Right cardiac atrium (tissue), 5 donors: ENCODE measurements around the gene NT5C. TPM values are rescaled to one million over a fixed set of nuclear protein-coding genes. Genes with fewer than 3 reads are reported as not detected.
A peak's percentile ranks its signal among the peaks of the same experiment; 100 is the strongest.
"Not testable (repeated sequence)": the region's sequence is repeated elsewhere in the genome, so short reads cannot be mapped to it uniquely, and the experiment has no call there.

Experiments
- ATAC-seq, 2 donors: fragments of 200-7000 bp; cut with Tn5 transposase; one replicate each; pipeline versions ENCODE4 v1.8.0 to v1.9.1; 2020; ENCODE audit warnings: moderate library complexity in 2 of 2, mild to moderate bottlenecking in 1 of 2
- DNase-seq, 3 donors: peaks; one replicate each; pipeline ENCODE4 v3.0.0-alpha.2; 2020
- H3K27ac ChIP-seq: one replicate; pipeline ENCODE4 v1.5.1; 2013; ENCODE audit warnings: mild to moderate bottlenecking, low read length, control low read depth, moderate library complexity
- H3K27me3 ChIP-seq: one replicate; pipeline ENCODE4 v1.6.1; 2013; ENCODE audit not compliant: control insufficient read depth, insufficient read depth
- H3K4me1 ChIP-seq: one replicate; pipeline ENCODE4 v1.6.1; 2013; ENCODE audit warnings: low read length; ENCODE audit not compliant: control insufficient read depth, insufficient read depth
- H3K4me3 ChIP-seq: one replicate; pipeline ENCODE4 v1.5.1; 2013; ENCODE audit warnings: low read length, control low read depth
- H3K9me3 ChIP-seq: one replicate; pipeline ENCODE4 v1.6.1; 2013; ENCODE audit warnings: low read length; ENCODE audit not compliant: control insufficient read depth
- WGBS: extraction: QIAGEN DNeasy Blood & Tissue Kit; methylation state at CpG from one replicate; pipeline ENCODE4 v1.1.7; 2013; 5-methylcytosine and 5-hydroxymethylcytosine counted together
- intact Hi-C, 4 donors: fragments of 100-400 bp; cut with DNase I; formaldehyde crosslinking; loops; one replicate each; pipeline versions ENCODE4 v1.11.0 to v1.14.0; 2022 to 2023
- polyA plus RNA-seq: library from polyadenylated mRNA; stranded (reverse); fragments of 200-250 nt; gene quantifications from one replicate; pipeline ENCODE4 v1.2.3, GENCODE V29; 2013
- total RNA-seq, 4 donors: library from RNA; stranded (reverse); fragmentation: NEBNext Ultra II Directional; extraction: Animal tissue kit (Norgen Biotek cat#: 25700); gene quantifications; one replicate each; pipeline ENCODE4 v1.2.1, GENCODE V29; 2021
- donor health status: healthy with polysubstance abuse.
- donor health status: DM: no; HTN: yes; CAD: no.
- donor health status: DM: no; HTN: no; CAD: no.
- donor health status: DM: no; HTN: yes; CAD: no; lungs with severe emphysema.
- donor health status: DM: yes; HTN: yes; CAD: no.

The NT5C gene
- total and polyA plus RNA-seq, 5 donors = 29.1 to 37.5 (median 35.0) TPM

- H3K9me3 ChIP-seq = no peaks in the 10 kb centered on the region
- intact Hi-C loops = no loop called here
- no peak overlapping the region for H3K4me3 ChIP-seq
- no peaks in the 10 kb centered on the region for H3K4me1 ChIP-seq
- WGBS = 90% methylated on average over 4 of the region's 4 CpGs
- no peak for ATAC-seq
- no peaks in the 10 kb centered on the region for H3K27me3 ChIP-seq
- no peak for DNase-seq
- no peak overlapping the region for H3K27ac ChIP-seq
Observed at GRCh38 chr17:75159196-75160031, 27.9 kb upstream of the NT5C start.

GRCh38 chr17:75158480-75158879 is 26.9 kb upstream of the NT5C start:
- not testable (repeated sequence) for DNase-seq, H3K27ac ChIP-seq, ATAC-seq

DNA sequence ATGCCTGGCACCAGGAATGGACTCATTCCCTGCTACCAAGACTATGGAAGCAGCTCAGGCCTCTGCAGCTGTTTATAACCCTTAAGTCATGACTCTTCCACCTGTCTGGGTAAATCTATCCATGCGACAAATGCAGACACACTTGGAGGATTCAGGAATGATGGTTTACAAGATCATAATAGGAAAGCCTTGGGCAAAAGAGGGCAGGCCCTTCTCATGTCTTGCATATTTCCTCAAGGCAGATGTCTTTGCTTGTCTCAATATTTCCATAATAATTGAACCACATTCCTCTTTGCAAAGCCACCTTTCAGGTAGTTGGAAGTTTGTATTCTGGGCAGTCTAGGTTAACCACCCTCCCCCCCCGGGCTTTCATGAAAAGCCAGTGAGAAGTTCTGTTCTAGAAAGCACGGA is 23.7 kb upstream of the NT5C start:
- intact Hi-C loops = no loop called here
- DNase-seq (no peak), ATAC-seq (no peak)
- Histone ChIP-seq H3K4me1 (peaks cover 3% of the 10 kb centered on the region), H3K4me3 (no peak overlapping the region), H3K27ac (no peak overlapping the region), H3K9me3 (no peaks in the 10 kb centered on the region), H3K27me3 (no peaks in the 10 kb centered on the region)
- 92% methylated on average over 3 of the region's 3 CpGs for WGBS

More at GRCh38 chr17:75158480-75158879, 26.9 kb upstream of the NT5C start:
- 90% methylated on average over 8 of the region's 8 CpGs for WGBS
- H3K4me3 ChIP-seq, H3K4me1 ChIP-seq, H3K9me3 ChIP-seq, intact Hi-C loops, H3K27me3 ChIP-seq: not testable (repeated sequence)

GRCh38 chr17:75154195-75155106 is 22.9 kb upstream of the NT5C start, which contains the start of gene JPT1:
TSS of gene JPT1 (minus strand) at chr17:75154512. CDS start at chr17:75154397, 115 bp downstream.
- intact Hi-C loops = no loop called here
- WGBS = 2% methylated on average over 67 of the region's 67 CpGs
- peaks cover 3% of the 10 kb centered on the region for H3K4me1 ChIP-seq
- ATAC-seq (peak; percentile 100), DNase-seq (peak; percentile 98 to 99 (median 99))
- no peaks in the 10 kb centered on the region for H3K27me3 ChIP-seq
- peak within 1 kb of the TSS; percentile 82 for H3K4me3 ChIP-seq
- H3K9me3 ChIP-seq = no peaks in the 10 kb centered on the region
- H3K27ac ChIP-seq = peak within 1 kb of the TSS; percentile 80

DNA sequence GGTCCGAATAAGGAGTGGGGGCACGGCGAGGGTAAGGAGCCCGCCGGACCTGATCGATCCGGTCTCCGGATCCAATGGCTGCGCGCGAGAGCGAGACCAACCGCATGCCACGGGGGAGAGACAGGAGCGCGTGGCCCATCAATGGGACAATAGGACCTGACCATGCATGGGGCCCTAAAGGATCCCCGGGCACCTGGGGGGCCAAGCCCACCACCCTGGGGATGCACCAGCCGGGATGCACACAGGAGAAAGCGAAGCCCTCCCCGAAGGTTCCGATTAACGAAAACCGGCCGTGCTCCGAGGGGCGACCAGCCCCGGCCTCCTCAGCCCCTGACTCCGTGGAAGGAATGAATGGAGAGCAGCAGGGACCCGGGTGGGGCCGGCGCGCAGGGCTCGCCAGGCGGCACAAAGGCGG is 22.2 kb upstream of the NT5C start:
- Histone ChIP-seq H3K9me3 (no peaks in the 10 kb centered on the region), H3K27ac (no peak overlapping the region), H3K4me1 (peaks cover 3% of the 10 kb centered on the region), H3K27me3 (no peaks in the 10 kb centered on the region), H3K4me3 (peak overlapping the region; percentile 82)
- ATAC-seq (no peak), DNase-seq (no peak)
- WGBS = under 1% methylated on average over 35 of the region's 35 CpGs
- intact Hi-C loops = no loop called here

- intact Hi-C loops = no loop called here
- DNase-seq (peak in 1 of 3 donors; percentile 16), ATAC-seq (no peak)
- Histone ChIP-seq H3K27ac (no peak overlapping the region), H3K4me1 (peaks cover 3% of the 10 kb centered on the region), H3K4me3 (peak overlapping the region; percentile 82), H3K9me3 (no peaks in the 10 kb centered on the region), H3K27me3 (no peaks in the 10 kb centered on the region)
- 5% methylated on average over 28 of the region's 28 CpGs for WGBS
Observed at GRCh38 chr17:75152922-75153779, 21.6 kb upstream of the NT5C start.

- 84% methylated on average over 6 of the region's 6 CpGs for WGBS
- H3K27ac ChIP-seq = no peak overlapping the region
- intact Hi-C loops = no loop called here
- H3K4me1 ChIP-seq = peaks cover 3% of the 10 kb centered on the region
- DNase-seq = no peak
- ATAC-seq = no peak
- no peaks in the 10 kb centered on the region for H3K9me3 ChIP-seq
- H3K27me3 ChIP-seq = no peaks in the 10 kb centered on the region
- H3K4me3 ChIP-seq = no peak overlapping the region
Observed at GRCh38 chr17:75152523-75152921, 21.0 kb upstream of the NT5C start.

DNA sequence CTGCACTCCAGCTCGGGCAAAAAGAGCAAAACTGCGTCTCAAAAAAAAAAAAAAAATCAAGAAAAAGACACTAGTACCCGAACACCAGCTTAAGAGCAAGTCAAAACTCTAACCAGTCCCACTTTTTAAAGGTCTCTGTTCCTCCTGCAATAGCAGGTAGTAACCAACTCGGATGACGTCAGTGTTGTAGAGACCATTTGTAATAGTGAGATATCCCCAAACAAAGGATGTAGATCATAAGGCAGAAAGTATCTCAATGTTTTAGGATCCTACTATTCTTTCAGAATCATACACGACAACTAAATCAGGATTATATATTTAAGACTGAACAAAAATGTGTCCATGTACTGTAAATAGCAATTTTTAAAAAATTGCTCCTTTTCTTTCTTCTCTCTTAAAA is 20.4 kb upstream of the NT5C start:
- Histone ChIP-seq H3K27ac (no peak overlapping the region), H3K4me1 (peaks cover 3% of the 10 kb centered on the region), H3K27me3 (no peaks in the 10 kb centered on the region), H3K9me3 (no peaks in the 10 kb centered on the region), H3K4me3 (no peak overlapping the region)
- DNase-seq = no peak
- ATAC-seq = no peak
- WGBS = 94% methylated on average over 6 of the region's 6 CpGs
- intact Hi-C loops = no loop called here

DNA sequence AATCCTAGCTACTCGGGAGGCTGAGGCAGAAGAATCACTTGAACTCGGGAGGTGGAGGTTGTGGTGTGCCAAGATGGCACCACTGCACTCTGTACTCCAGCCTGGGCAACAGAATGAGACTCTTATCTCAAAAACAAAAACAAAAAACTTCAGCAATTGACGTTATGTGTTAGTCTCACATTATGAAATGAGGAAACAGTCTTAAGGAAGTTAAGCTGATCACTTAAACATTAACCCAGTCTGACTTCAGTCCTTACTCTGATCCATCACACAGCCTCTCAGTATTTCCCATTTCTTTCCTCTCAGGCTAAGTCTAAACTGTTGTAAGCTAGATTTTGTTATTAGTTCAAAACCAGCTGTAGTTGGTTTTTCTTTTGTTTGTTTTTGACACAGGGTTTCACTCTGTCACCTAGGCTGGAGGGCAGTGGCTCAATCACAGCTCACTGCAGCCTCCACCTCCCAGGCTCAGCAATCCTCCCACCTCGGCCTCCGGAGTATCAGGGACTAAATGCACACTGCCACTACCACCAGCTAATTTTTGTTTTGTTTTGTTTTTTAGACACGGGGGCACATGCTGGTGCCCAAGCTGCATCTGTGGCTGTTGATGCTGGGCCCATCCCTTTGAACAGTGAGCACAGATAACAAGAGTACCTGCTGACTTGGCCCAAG is 16.5 kb upstream of the NT5C start:
- no peak for DNase-seq
- no peak for ATAC-seq

DNA sequence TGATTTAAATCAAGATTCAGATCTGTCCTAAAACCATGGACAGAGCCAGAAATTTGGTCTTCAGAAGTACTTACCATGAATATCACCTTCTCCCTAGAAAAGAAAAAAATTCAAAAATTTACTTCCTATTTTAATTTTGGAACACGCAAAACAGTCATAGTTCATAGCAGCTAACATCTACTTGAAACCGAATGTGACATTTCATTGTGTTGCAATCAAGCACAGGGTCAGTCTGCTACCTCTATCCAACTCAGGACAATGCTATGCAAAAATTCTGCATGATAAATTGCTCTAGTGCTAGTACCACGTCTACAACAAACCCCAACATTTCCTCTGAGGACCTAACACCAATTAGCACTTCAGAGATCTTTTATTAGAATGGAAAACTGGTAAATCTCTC is 15.1 kb upstream of the NT5C start:
- no peak for DNase-seq
- H3K9me3 ChIP-seq = no peaks in the 10 kb centered on the region
- ATAC-seq = no peak
- WGBS = 80% methylated on average over 3 of the region's 3 CpGs
- no peaks in the 10 kb centered on the region for H3K27me3 ChIP-seq
- intact Hi-C loops = no loop called here
- H3K27ac ChIP-seq = no peak overlapping the region
- H3K4me1 ChIP-seq = no peaks in the 10 kb centered on the region
- no peak overlapping the region for H3K4me3 ChIP-seq

More for the DNA sequence above, 16.5 kb upstream of the NT5C start:
- H3K27me3 ChIP-seq = no peaks in the 10 kb centered on the region
- H3K4me3 ChIP-seq = no peak overlapping the region
- no peak overlapping the region for H3K27ac ChIP-seq
- peaks cover 1% of the 10 kb centered on the region for H3K4me1 ChIP-seq
- H3K9me3 ChIP-seq = no peaks in the 10 kb centered on the region
- 84% methylated on average over 6 of the region's 6 CpGs for WGBS
- intact Hi-C loops = no loop called here
